Ishikawa (cell line): Measurements from ENCODE around the gene DIP2B.

ENCODE experiments used
- CREB1 ChIP-seq: IDR thresholded peaks from 2 replicates; pipeline ENCODE4 v1.6.1; 2012; ENCODE audit warnings: low read depth
- EGR1 ChIP-seq: IDR thresholded peaks from 2 replicates; pipeline ENCODE4 v1.6.1; 2012
- EP300 ChIP-seq: IDR thresholded peaks from 2 replicates; pipeline ENCODE4 v1.6.1; 2012; ENCODE audit warnings: borderline replicate concordance
- NFIC ChIP-seq: IDR thresholded peaks from 2 replicates; pipeline ENCODE4 v1.6.1; 2012
- REST ChIP-seq: IDR thresholded peaks from 2 replicates; pipeline ENCODE4 v1.6.1; 2012; ENCODE audit warnings: low read depth, mild to moderate bottlenecking
- TAF1 ChIP-seq: IDR thresholded peaks from 2 replicates; pipeline ENCODE4 v1.6.1; 2012; ENCODE audit warnings: low read depth, mild to moderate bottlenecking
- TCF12 ChIP-seq: IDR thresholded peaks from 2 replicates; pipeline ENCODE4 v1.6.1; 2012; ENCODE audit warnings: low read depth
- TEAD4 ChIP-seq: IDR thresholded peaks from 2 replicates; pipeline ENCODE4 v1.6.1; 2012
- USF1 ChIP-seq: IDR thresholded peaks from 2 replicates; pipeline ENCODE4 v1.6.1; 2012
- YY1 ChIP-seq: IDR thresholded peaks from 2 replicates; pipeline ENCODE4 v1.6.1; 2012; ENCODE audit warnings: low read depth
- ZBTB7A ChIP-seq: IDR thresholded peaks from 2 replicates; pipeline ENCODE4 v1.6.1; 2012; ENCODE audit warnings: low read depth
- TF ChIP-seq, protein P1 (sequence below): IDR thresholded peaks from 2 replicates; pipeline ENCODE4 v1.6.1; 2012

DNA sequence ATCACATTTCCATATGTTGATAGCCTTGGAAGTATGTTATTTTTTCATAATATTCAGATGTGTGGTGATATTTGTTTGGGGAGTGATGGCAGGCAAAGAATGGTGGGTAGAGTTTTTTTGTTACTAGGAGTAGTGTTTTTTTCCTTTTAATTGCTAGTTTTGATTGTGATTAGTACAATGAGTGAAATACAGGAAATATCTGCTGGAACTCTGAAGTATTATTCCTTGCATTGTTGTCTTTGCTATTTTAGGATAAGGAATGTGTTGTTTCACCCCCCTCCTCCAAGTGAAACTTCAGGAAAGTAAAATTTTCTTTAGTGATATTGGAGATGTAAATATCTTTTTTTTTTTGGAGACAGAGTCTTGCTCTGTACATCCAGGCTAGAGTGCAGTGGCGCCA is 105.4 kb downstream of the DIP2B start:
- TF ChIP-seq, protein P1, sequence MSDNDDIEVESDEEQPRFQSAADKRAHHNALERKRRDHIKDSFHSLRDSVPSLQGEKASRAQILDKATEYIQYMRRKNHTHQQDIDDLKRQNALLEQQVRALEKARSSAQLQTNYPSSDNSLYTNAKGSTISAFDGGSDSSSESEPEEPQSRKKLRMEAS, result no peak
- TF ChIP-seq YY1 (no peak), EP300 (no peak), CREB1 (no peak), REST (no peak), TAF1 (no peak), TEAD4 (no peak), TCF12 (no peak), EGR1 (no peak), USF1 (no peak), ZBTB7A (no peak), NFIC (no peak)
